IMR-90 (cell line): ENCODE results near the gene SHISA4. TPM values are rescaled to one million over a fixed set of nuclear protein-coding genes. Genes with fewer than 3 reads are reported as not detected.
A peak's percentile ranks its signal among the peaks of the same experiment; 100 is the strongest.

Source experiments
- ATAC-seq: fragments of 200-7000 bp; cut with Tn5 transposase; 2 replicates; pipeline ENCODE4 v1.9.1; 2020; ENCODE audit warnings: low read depth, mild to moderate bottlenecking, moderate library complexity
- BruUV-seq: library from RNA; stranded (reverse); fragments of 400-500 nt; replicated peaks from 2 replicates; lab custom pipeline; 2021; lab: Mats Ljungman, UMichigan
- CTCF ChIA-PET: fragments of 300-600 bp; formaldehyde crosslinking; extraction: SDS; loops from one replicate; lab custom pipeline; 2021; ENCODE audit warnings: antibody characterized with exemption; lab: Yijun Ruan, JAX
- POLR2A ChIA-PET: fragments of 300-600 bp; sonication (Branson Sonifier 250); formaldehyde crosslinking; loops from one replicate; lab custom pipeline; 2022; ENCODE audit warnings: antibody characterized with exemption; ENCODE audit not compliant: unreplicated experiment; lab: Charles Lee
- DNase-seq: peaks from one replicate; pipeline ENCODE4 v3.0.0; 2013
- H2AFZ ChIP-seq: replicated peaks from 2 replicates; pipeline ENCODE3; 2013; ENCODE audit warnings: low read length, mild to moderate bottlenecking; ENCODE audit not compliant: poor library complexity
- H2AK5ac ChIP-seq: 2 replicates; pipeline ENCODE4 v1.6.1; 2013; ENCODE audit warnings: low read depth, low read length, inconsistent platforms
- H2AK9ac ChIP-seq: replicated peaks from 2 replicates; pipeline ENCODE3; 2013; ENCODE audit warnings: mild to moderate bottlenecking, low read depth, low read length, moderate library complexity; ENCODE audit not compliant: poor library complexity
- H2BK120ac ChIP-seq: 2 replicates; pipeline ENCODE4 v1.6.1; 2013; ENCODE audit warnings: low read depth, low read length, inconsistent platforms
- H2BK15ac ChIP-seq: 3 replicates; pipeline ENCODE4 v1.6.1; 2013; ENCODE audit warnings: low read depth, low read length, inconsistent platforms
- H2BK20ac ChIP-seq: 2 replicates; pipeline ENCODE4 v1.6.1; 2013; ENCODE audit warnings: low read depth, mild to moderate bottlenecking, inconsistent platforms, low read length, moderate library complexity
- H2BK5ac ChIP-seq: 2 replicates; pipeline ENCODE4 v1.6.1; 2013; ENCODE audit warnings: mild to moderate bottlenecking, low read depth, low read length, inconsistent platforms; ENCODE audit not compliant: poor library complexity, severe bottlenecking
- H3K14ac ChIP-seq: replicated peaks from 2 replicates; pipeline ENCODE4 v1.6.1; 2013; ENCODE audit warnings: low read depth, low read length, inconsistent platforms
- H3K18ac ChIP-seq: 2 replicates; pipeline ENCODE4 v1.6.1; 2013; ENCODE audit warnings: low read depth, low read length, control low read depth
- H3K23ac ChIP-seq: 2 replicates; pipeline ENCODE4 v1.6.1; 2013; ENCODE audit warnings: low read depth, low read length, inconsistent platforms
- H3K27ac ChIP-seq: 2 replicates; pipeline ENCODE4 v1.5.1; 2013; ENCODE audit warnings: mild to moderate bottlenecking, control low read depth, low read length; ENCODE audit not compliant: insufficient read depth
- H3K27me3 ChIP-seq: 2 replicates; pipeline ENCODE4 v1.6.1; 2013; ENCODE audit warnings: low read length; ENCODE audit not compliant: control insufficient read depth, insufficient read depth
- H3K36me3 ChIP-seq: 2 replicates; pipeline ENCODE4 v1.6.1; 2013; ENCODE audit warnings: low read length, mixed read lengths; ENCODE audit not compliant: control insufficient read depth, insufficient read depth
- H3K4ac ChIP-seq: 2 replicates; pipeline ENCODE4 v1.6.1; 2013; ENCODE audit warnings: low read depth, low read length, inconsistent platforms
- H3K4me1 ChIP-seq: 2 replicates; pipeline ENCODE4 v1.6.1; 2013; ENCODE audit warnings: low read length, mixed read lengths; ENCODE audit not compliant: control insufficient read depth, insufficient read depth
- H3K4me2 ChIP-seq: 2 replicates; pipeline ENCODE4 v1.6.1; 2013; ENCODE audit warnings: low read depth, mild to moderate bottlenecking, control low read depth, low read length, moderate library complexity
- H3K4me3 ChIP-seq: 2 replicates; pipeline ENCODE4 v1.5.1; 2013; ENCODE audit warnings: low read depth, mild to moderate bottlenecking, control low read depth, low read length, moderate library complexity; ENCODE audit not compliant: insufficient read depth
- H3K56ac ChIP-seq: 2 replicates; pipeline ENCODE4 v1.6.1; 2013; ENCODE audit warnings: low read length, inconsistent platforms; ENCODE audit not compliant: insufficient read depth; ENCODE audit errors: extremely low read depth
- H3K79me1 ChIP-seq, 2 experiments: 2 replicates each; pipeline ENCODE4 v1.6.1; 2013; ENCODE audit warnings: low read length in 2 of 2, inconsistent platforms in 1 of 2, low read depth in 1 of 2
- H3K9ac ChIP-seq: 2 replicates; pipeline ENCODE4 v1.6.1; 2013; ENCODE audit warnings: low read depth, low read length, control low read depth
- H3K9me1 ChIP-seq: 2 replicates; pipeline ENCODE4 v1.6.1; 2013; ENCODE audit warnings: low read length, inconsistent platforms; ENCODE audit not compliant: insufficient read depth
- H3K9me3 ChIP-seq: 2 replicates; pipeline ENCODE4 v1.6.1; 2013; ENCODE audit warnings: low read length; ENCODE audit not compliant: control insufficient read depth, insufficient read depth
- H4K20me1 ChIP-seq: 2 replicates; pipeline ENCODE4 v1.6.1; 2013; ENCODE audit warnings: low read length, inconsistent platforms; ENCODE audit not compliant: insufficient read depth
- H4K5ac ChIP-seq: 2 replicates; pipeline ENCODE4 v1.6.1; 2013; ENCODE audit warnings: mild to moderate bottlenecking, low read depth, low read length, control low read depth
- H4K8ac ChIP-seq, 2 experiments: 2 replicates each; pipeline ENCODE4 v1.6.1; 2013; ENCODE audit warnings: low read depth in 2 of 2, low read length in 2 of 2, control low read depth in 1 of 2, inconsistent platforms in 1 of 2
- H4K91ac ChIP-seq: 2 replicates; pipeline ENCODE4 v1.6.1; 2013; ENCODE audit warnings: low read depth, low read length, inconsistent platforms; ENCODE audit not compliant: insufficient read depth
- BHLHE40 ChIP-seq: fragments of 150-350 bp; IDR thresholded peaks from 2 replicates; pipeline ENCODE4 v1.6.1; 2016; ENCODE audit warnings: mild to moderate bottlenecking, low read depth, low read length
- CEBPB ChIP-seq: IDR thresholded peaks from 2 replicates; pipeline ENCODE4 v1.6.1; 2012; ENCODE audit warnings: low read depth, low read length, improper control_type of control experiment
- ELK1 ChIP-seq: fragments of 150-350 bp; IDR thresholded peaks from 2 replicates; pipeline ENCODE4 v1.6.1; 2016; ENCODE audit warnings: low read depth, mild to moderate bottlenecking, low read length, moderate library complexity, borderline replicate concordance
- FOS ChIP-seq: fragments of 150-350 bp; IDR thresholded peaks from 2 replicates; pipeline ENCODE4 v1.6.1; 2016; ENCODE audit warnings: low read depth, low read length
- MAZ ChIP-seq: IDR thresholded peaks from 2 replicates; pipeline ENCODE4 v1.6.1; 2012; ENCODE audit warnings: low read depth, mild to moderate bottlenecking, low read length, improper control_type of control experiment, moderate library complexity, borderline replicate concordance
- NFE2L2 ChIP-seq: fragments of 150-350 bp; IDR thresholded peaks from 2 replicates; pipeline ENCODE4 v1.6.1; 2016; ENCODE audit warnings: low read depth, mild to moderate bottlenecking, low read length
- RAD21 ChIP-seq: IDR thresholded peaks from 2 replicates; pipeline ENCODE4 v1.6.1; 2012; ENCODE audit warnings: low read length, improper control_type of control experiment
- RCOR1 ChIP-seq: IDR thresholded peaks from 2 replicates; pipeline ENCODE4 v1.6.1; 2012; ENCODE audit warnings: mild to moderate bottlenecking, low read length, improper control_type of control experiment; ENCODE audit not compliant: insufficient replicate concordance
- USF2 ChIP-seq: fragments of 150-350 bp; IDR thresholded peaks from 2 replicates; pipeline ENCODE4 v1.6.1; 2017; ENCODE audit warnings: mild to moderate bottlenecking, antibody characterized with exemption, low read length, low read depth
- WGBS, 2 experiments: methylation state at CpG; one replicate each; pipeline versions ENCODE4 v1.1.5 to v1.1.7; 2013; ENCODE audit warnings: missing lambda C conversion rate in 2 of 2; ENCODE audit not compliant: insufficient read length in 1 of 2; ENCODE audit errors: extremely low coverage in 2 of 2; 5-methylcytosine and 5-hydroxymethylcytosine counted together
- dilution Hi-C: fragments of 300-500 bp; cut with HindIII; formaldehyde crosslinking; loops from one replicate; pipeline ENCODE4 v1.14.3; 2018; ENCODE audit warnings: low sequenced_read_pairs; ENCODE audit not compliant: unreplicated experiment
- in situ Hi-C: fragments of 300-500 bp; cut with MboI; formaldehyde crosslinking; loops from 3 replicates; pipeline ENCODE4 v1.14.3; 2019; ENCODE audit warnings: low sequenced_read_pairs, inconsistent platforms, mixed read lengths
- intact Hi-C: fragments of 100-400 bp; cut with micrococcal nuclease; formaldehyde crosslinking; loops from 2 replicates; pipeline ENCODE4 v1.10.0; 2022
- polyA plus RNA-seq, 3 experiments: library from polyadenylated mRNA; depleted of rRNA; stranded (reverse); fragments of >200 nt; gene quantifications; 2 replicates each; pipeline ENCODE4 v1.2.3, GENCODE V29; 2012; ENCODE audit warnings: low replicate concordance in 1 of 3
- total RNA-seq: library from RNA; depleted of rRNA; stranded (reverse); fragments of >200 nt; gene quantifications from 2 replicates; pipeline ENCODE4 v1.2.3, GENCODE V29; 2012

SHISA4 gene
- total and polyA plus RNA-seq, 2 of the 4 experiments (the other 2 are of a cell fraction), result 10.0 to 34.8 TPM

DNA sequence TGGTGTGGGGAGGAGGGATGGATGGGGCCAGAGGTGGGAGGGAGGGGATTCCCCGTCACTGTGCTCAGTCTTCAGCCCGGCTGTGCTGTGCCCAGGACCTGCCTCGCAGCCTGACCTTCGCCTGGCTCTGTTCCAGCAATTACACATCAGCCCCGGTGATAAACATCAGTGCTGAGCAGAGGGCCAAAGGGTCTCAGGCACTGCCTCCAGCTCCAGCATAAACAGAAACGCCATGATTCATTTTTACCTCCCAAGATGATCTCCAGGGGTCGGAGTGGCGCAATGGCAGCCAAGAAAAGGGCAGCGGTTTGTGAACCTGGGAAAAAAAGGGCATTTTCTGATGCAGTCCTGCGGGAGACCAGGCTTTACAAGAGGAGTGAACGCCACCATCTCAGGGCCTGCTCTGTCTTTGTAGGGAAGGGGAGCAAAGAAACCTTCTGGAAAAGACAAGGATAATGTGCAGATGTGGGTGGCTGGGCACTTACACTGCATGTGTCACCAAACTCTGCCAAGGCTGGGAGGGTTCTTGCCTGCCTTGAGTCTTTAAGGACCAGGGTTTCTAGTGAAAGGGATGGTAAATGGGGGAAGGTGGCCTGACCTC lies 28.1 kb downstream of the SHISA4 start:
- Histone ChIP-seq H3K9ac (peak overlapping the region; percentile 25), H3K9me1 (peaks cover 50% of the 10 kb centered on the region), H2AFZ (peak overlapping the region; percentile 71), H3K56ac (peak overlapping the region; percentile 90), H3K4me3 (no peak overlapping the region), H2BK20ac (peak overlapping the region; percentile 96), H4K5ac (peak overlapping the region; percentile 49), H3K9me3 (no peaks in the 10 kb centered on the region), H3K4me1 (peaks cover 43% of the 10 kb centered on the region), H3K36me3 (peaks cover 15% of the 10 kb centered on the region), H2AK9ac (peak overlapping the region; percentile 85), H3K23ac (peak overlapping the region; percentile 98), H4K91ac (peak overlapping the region; percentile 99), H4K20me1 (peaks cover 5% of the 10 kb centered on the region; the same call in 1 of the 2 replicates), H3K14ac (peak overlapping the region; percentile 97), H3K4me2 (peak overlapping the region; percentile 60), H2BK5ac (peak overlapping the region; percentile 89), H3K27me3 (no peaks in the 10 kb centered on the region), H3K79me1 (peaks cover 48 to 76% of the 10 kb centered on the region in 2 experiments), H3K27ac (peak overlapping the region; percentile 87), H3K18ac (peak overlapping the region; percentile 81), H3K4ac (peak overlapping the region; percentile 98), H4K8ac (peak overlapping the region; percentile 80 to 95), H2AK5ac (peak overlapping the region; percentile 99), H2BK15ac (peak overlapping the region; percentile 94), H2BK120ac (peak overlapping the region; percentile 98)
- POLR2A ChIA-PET, result interaction anchor here (1.3 to 1.5 kb wide), 2 partner anchors 12 to 30 kb away, joined by 5 to 8 read pairs; partner anchors contain the start of gene LMOD1
- TF ChIP-seq MAZ (peak; percentile 54; the same call in 1 of the 2 replicates), USF2 (no peak), RCOR1 (peak; percentile 18), ELK1 (no peak), RAD21 (no peak; the same call in 1 of the 2 replicates), FOS (peak; percentile 84), NFE2L2 (0 out of 2 replicates have a peak, but pooled peaks have one; percentile 2), CEBPB (peak; percentile 97), BHLHE40 (peak; percentile 52)
- ATAC-seq, result peak; percentile 73
- CTCF ChIA-PET, result interaction anchor here (0.9 kb wide), 1 partner anchor 21 kb away, joined by 3 read pairs; no protein-coding TSS in a partner anchor
- peak; percentile 94 for DNase-seq
- no TSS peak for BruUV-seq
- in situ Hi-C loops, result no loop called here
- intact Hi-C loops, result loop anchor here (2.0 kb wide), 2 partner anchors 20 to 30 kb away; partner anchors contain the start of gene LMOD1
- dilution Hi-C loops, result no loop called here
- WGBS, 2 experiments, result 0% methylated on average over 3 of the region's 11 CpGs; no CpG with 5 or more reads in 1 of the 2 experiments
